Stimulated activated CD4-positive, alpha-beta T cell treated with anti-CD3 and anti-CD28 coated beads, Interleukin-4, amount 100 ng/mL, for 4 hours (primary cell): ENCODE measurements around the gene PLEKHG7.

ENCODE experiments used
- DNase-seq, 2 experiments: peaks; one replicate each; pipeline ENCODE4 v3.0.0-alpha.2; 2020

Gene PLEKHG7

GRCh38 chr12:92814584-92814983 is 111.8 kb downstream of the PLEKHG7 start:
- no peak for DNase-seq

GRCh38 chr12:92821142-92821541 is 118.4 kb downstream of the PLEKHG7 start:
- no peak for DNase-seq
